Gastroesophageal sphincter (tissue), 4 donors: Measurements from ENCODE around the gene AXIN2. TPM values are rescaled to one million over a fixed set of nuclear protein-coding genes. Genes with fewer than 3 reads are reported as not detected.

ENCODE experiments used
- ATAC-seq: fragments of 150-250 bp; one replicate; pipeline ENCODE4 v1.9.1; 2016; ENCODE audit warnings: mild to moderate bottlenecking, moderate library complexity
- H3K27ac ChIP-seq, 4 donors: fragments of 200-600 bp; sonication (generic) in 3 of 4; 1 replicate in 3 of 4; 2 replicates in 1 of 4; pipeline ENCODE4 v1.5.1; 2016 to 2019
- H3K27me3 ChIP-seq: fragments of 200-600 bp; sonication (generic); one replicate; pipeline ENCODE4 v1.5.1; 2019
- H3K36me3 ChIP-seq, 2 donors: fragments of 200-600 bp; sonication (generic); one replicate each; pipeline ENCODE4 v1.5.1; 2019; ENCODE audit warnings: control low read depth in 1 of 2
- H3K4me1 ChIP-seq, 3 donors: fragments of 200-600 bp; sonication (generic); 1 replicate in 2 of 3; 2 replicates in 1 of 3; pipeline ENCODE4 v1.5.1; 2016 to 2019; ENCODE audit warnings: control low read depth in 2 of 3
- H3K4me3 ChIP-seq, 2 donors: fragments of 200-600 bp; sonication (generic); one replicate each; pipeline ENCODE4 v1.5.1; 2019; ENCODE audit warnings: mild to moderate bottlenecking in 1 of 2, moderate library complexity in 1 of 2
- H3K9me3 ChIP-seq, 3 donors: fragments of 200-600 bp; sonication (generic); one replicate each; pipeline ENCODE4 v1.5.1; 2017 to 2019; ENCODE audit warnings: control low read depth in 2 of 3
- EP300 ChIP-seq: sonication (generic); formaldehyde crosslinking; IDR thresholded peaks from one replicate; pipeline ENCODE4 v1.6.1; 2017; ENCODE audit warnings: antibody characterized with exemption, mild to moderate bottlenecking
- POLR2A ChIP-seq, 2 donors: fragments of 450-650 bp; IDR thresholded peaks; one replicate each; pipeline ENCODE4 v1.6.1; 2017; ENCODE audit warnings: antibody characterized with exemption in 2 of 2, mild to moderate bottlenecking in 2 of 2, moderate library complexity in 1 of 2
- POLR2AphosphoS5 ChIP-seq: sonication (generic); formaldehyde crosslinking; IDR thresholded peaks from one replicate; pipeline ENCODE4 v1.6.1; 2017; ENCODE audit warnings: antibody characterized with exemption
- WGBS, 2 donors: methylation state at CpG; one replicate each; pipeline ENCODE4 v1.1.5; 2018; ENCODE audit warnings: low coverage in 1 of 2; 5-methylcytosine and 5-hydroxymethylcytosine counted together
- total RNA-seq, 4 donors: library from RNA; depleted of rRNA; stranded (reverse); fragments of >200 nt; gene quantifications; one replicate each; pipeline ENCODE4 v1.1.0, GENCODE V29; 2016
- TF ChIP-seq, protein P1 (sequence below), 4 experiments: fragments of 200-600 bp in 2 of 4; fragments of 450-650 bp in 2 of 4; sonication (generic) in 1 of 4; IDR thresholded peaks; one replicate each; pipeline ENCODE4 v1.5.1; 2017 to 2019; ENCODE audit warnings: antibody characterized with exemption in 4 of 4, mild to moderate bottlenecking in 2 of 4, moderate library complexity in 2 of 4

AXIN2 gene
- total RNA-seq, 4 donors from 2014 or later: 17.2 to 49.6 (median 40.5) TPM

DNA sequence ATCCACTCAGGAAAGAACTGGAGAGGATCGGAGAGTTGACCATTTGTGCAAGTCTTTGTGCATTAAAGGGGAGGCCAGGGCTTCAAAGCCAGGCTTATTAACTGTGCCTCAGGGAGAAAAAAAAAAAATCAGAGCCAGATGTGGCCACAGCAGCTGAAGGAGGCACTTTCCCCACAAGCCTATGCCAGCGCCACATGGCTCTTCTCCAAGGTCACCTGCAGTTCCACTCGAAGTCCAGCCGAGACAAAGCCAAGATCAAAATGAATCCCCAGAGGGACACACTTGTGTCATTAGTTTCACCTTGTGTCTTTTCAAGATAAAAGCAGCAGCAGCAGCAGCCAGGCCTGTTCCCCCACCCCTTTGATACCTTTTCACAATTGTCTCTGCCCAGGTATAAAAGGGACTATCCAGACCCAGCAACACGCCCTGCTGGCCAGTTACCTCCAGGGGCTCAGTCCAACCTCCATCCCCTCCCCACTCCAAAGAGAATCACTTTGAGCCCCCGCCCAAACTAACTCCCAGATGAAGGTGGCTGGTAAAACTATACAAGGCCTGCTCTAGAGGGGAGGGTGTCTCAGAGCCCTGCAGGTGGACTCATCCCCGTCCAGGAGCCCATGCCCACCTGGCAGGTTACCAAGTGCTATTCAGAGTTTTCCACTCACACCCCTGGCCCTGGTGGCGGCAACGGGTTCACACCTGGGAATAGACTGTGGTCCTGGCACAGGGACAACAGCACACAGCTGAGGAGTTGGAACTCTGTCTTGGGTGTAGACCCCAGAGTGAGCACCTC, 29.2 kb downstream of the AXIN2 start:
- 29 to 39% methylated on average over 4 to 7 of the region's 9 CpGs for WGBS, 2 donors
- no peak for ATAC-seq

DNA sequence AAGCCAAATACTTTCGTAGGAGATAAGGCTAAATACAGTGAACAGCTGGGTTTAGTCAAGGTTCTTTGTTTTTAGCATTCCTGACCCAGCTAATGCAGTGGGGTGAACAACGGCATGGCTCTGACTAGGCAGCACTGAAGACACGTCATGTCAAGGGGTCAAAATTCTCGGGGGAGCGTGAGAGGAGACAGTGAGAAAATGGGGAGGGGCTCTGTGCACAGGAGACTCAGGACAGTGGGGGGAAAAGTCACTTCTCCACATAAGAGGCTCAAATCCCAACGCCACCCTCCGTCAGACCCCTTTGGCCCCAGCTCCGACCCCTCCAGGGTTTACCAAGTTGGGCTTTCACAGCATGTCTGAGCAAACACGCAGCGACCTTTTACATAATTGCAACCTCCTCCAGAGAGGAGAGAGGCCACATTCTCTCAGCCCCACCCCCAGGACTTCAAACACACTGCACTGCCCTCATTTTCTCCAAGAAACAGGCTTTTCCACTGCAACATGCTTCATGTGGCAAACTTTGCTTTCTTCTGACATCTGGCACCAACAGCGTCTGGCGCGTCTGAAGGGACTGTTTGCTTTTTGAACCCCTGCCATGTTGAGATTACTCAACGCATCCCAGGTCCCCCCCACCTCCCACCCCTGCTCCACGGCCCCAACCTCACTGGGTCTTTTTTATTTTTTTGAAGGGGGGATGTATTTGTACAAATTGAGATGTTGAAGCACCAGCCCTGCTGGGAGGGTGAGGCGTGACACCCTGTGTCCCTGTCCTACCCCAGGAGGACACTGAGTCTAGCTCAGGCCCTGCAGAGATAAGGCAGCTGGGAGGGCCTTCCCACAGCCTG, 30.0 kb downstream of the AXIN2 start:
- H3K4me1 ChIP-seq: peaks cover 8 to 46% (median 23%) of the 10 kb centered on the region in 3 donors
- 10 to 13% methylated on average over 10 to 11 of the region's 16 CpGs for WGBS, 2 donors
- peaks cover 0 to 76% of the 10 kb centered on the region in 2 donors for H3K36me3 ChIP-seq
- H3K27ac ChIP-seq: peak overlapping the region; percentile 65 to 78 (median 76)
- ATAC-seq: peak; percentile 77
- TF ChIP-seq POLR2AphosphoS5 (peak; percentile 43), EP300 (no peak)
- TF ChIP-seq, protein P1, sequence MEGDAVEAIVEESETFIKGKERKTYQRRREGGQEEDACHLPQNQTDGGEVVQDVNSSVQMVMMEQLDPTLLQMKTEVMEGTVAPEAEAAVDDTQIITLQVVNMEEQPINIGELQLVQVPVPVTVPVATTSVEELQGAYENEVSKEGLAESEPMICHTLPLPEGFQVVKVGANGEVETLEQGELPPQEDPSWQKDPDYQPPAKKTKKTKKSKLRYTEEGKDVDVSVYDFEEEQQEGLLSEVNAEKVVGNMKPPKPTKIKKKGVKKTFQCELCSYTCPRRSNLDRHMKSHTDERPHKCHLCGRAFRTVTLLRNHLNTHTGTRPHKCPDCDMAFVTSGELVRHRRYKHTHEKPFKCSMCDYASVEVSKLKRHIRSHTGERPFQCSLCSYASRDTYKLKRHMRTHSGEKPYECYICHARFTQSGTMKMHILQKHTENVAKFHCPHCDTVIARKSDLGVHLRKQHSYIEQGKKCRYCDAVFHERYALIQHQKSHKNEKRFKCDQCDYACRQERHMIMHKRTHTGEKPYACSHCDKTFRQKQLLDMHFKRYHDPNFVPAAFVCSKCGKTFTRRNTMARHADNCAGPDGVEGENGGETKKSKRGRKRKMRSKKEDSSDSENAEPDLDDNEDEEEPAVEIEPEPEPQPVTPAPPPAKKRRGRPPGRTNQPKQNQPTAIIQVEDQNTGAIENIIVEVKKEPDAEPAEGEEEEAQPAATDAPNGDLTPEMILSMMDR (IDR thresholded peaks at IDR 0.05): peak in 3 of 4 experiments; percentile 20 to 44 (median 24)
- H3K27me3 ChIP-seq: no peaks in the 10 kb centered on the region
- H3K9me3 ChIP-seq: no peaks in the 10 kb centered on the region
- no peak overlapping the region for H3K4me3 ChIP-seq

More for the DNA sequence above, 29.2 kb downstream of the AXIN2 start:
- Histone ChIP-seq H3K36me3 (peaks cover 0 to 84% of the 10 kb centered on the region in 2 donors), H3K27ac (peak overlapping the region; percentile 65 to 78 (median 76)), H3K4me1 (peaks cover 8 to 49% (median 23%) of the 10 kb centered on the region in 3 donors), H3K9me3 (no peaks in the 10 kb centered on the region), H3K27me3 (no peaks in the 10 kb centered on the region), H3K4me3 (no peak overlapping the region)
- no peak for TF ChIP-seq POLR2A (IDR thresholded peaks at IDR 0.05)
- TF ChIP-seq, protein P1 (IDR thresholded peaks at IDR 0.05): no peak
- no peak for TF ChIP-seq EP300
- no peak for TF ChIP-seq POLR2AphosphoS5

DNA sequence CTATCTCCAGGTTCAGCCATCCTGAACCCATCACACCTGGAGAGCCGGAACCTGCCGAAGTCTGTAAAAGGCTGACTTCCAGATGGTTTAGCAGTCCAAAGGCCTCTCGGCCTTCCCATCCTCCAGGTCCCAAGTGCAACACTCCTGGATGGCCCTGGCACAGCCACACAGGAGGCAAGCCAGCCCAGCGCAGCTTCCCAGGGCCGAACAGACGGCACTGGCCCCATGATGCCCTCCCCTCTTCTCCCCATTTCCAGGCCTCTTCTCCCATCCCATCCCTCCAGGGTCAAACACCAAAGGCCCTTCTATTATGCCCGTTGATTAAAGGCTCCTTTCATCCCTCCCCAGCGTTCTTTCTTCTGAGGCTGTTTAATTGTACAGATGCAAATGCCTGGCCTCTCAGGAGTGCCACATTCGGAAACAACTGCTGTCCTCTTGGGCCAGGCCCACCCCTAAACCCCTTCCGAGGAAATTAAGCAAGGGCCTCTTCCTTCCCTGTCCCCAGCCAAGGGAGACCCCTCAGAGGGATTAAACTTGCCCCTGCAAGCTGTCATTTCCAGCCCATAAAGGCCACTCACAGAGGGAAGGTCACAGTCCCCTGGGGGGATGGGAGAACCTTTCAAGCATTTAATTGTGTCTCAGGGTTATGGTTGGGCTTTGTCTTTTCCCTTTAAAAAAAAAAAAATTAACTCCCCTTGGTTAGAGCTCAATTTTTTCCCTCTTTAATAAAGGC, 30.8 kb downstream of the AXIN2 start:
- Histone ChIP-seq H3K27ac (peak overlapping the region; percentile 65 to 78 (median 76)), H3K9me3 (no peaks in the 10 kb centered on the region), H3K4me3 (no peak overlapping the region), H3K36me3 (peaks cover 0 to 68% of the 10 kb centered on the region in 2 donors), H3K27me3 (no peaks in the 10 kb centered on the region), H3K4me1 (peaks cover 8 to 46% (median 23%) of the 10 kb centered on the region in 3 donors)
- WGBS, 2 donors: 23% methylated on average over 4 of the region's 10 CpGs; no CpG with 5 or more reads in 1 of the 2 donors
- ATAC-seq: no peak
- TF ChIP-seq, protein P1 (IDR thresholded peaks at IDR 0.05): no peak

DNA sequence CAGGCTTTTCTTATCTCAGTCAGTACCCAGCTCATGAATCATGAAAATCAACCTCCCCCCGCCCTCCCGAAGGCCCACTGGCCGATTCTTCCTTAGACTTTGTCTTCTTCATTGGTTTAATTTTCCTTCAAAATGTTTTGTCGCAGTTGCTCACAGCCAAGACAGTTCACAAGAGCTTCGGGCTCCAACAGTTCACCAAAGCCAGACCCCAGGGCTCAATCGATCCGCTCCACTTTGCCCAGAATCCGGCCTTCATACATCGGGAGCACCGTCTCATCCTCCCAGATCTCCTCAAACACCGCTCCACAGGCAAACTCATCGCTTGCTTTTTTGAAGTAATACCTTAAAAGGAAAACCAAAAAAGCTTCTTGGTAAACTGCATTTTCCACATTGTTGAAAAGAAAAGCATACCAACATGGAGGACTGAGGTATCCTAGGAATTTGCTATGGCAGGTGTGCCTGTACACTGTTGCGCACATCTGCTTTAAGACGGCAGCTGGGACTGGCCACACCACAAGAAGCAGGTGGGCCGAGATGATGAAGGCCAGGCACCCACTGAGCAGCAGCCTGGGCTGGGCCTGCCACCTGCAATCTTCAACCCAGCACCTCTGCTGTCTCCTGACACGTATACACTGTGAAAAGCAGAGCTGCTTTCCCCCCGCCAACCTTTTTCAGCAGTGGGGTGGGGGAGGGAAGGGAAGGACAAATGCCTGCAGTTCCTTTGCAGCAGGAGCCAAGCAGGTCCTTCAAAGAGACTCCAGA, 31.5 kb downstream of the AXIN2 start:
- peaks cover 8 to 46% (median 23%) of the 10 kb centered on the region in 3 donors for H3K4me1 ChIP-seq
- WGBS, 2 donors: 76 to 91% methylated on average over 5 to 15 of the region's 17 CpGs
- H3K27me3 ChIP-seq: no peaks in the 10 kb centered on the region
- ATAC-seq: no peak
- TF ChIP-seq POLR2AphosphoS5 (no peak), EP300 (no peak), POLR2A (IDR thresholded peaks at IDR 0.05) (no peak)
- TF ChIP-seq, protein P1 (IDR thresholded peaks at IDR 0.05): no peak
- peaks cover 0 to 60% of the 10 kb centered on the region in 2 donors for H3K36me3 ChIP-seq
- H3K4me3 ChIP-seq: no peak overlapping the region
- no peaks in the 10 kb centered on the region for H3K9me3 ChIP-seq
- H3K27ac ChIP-seq: peak overlapping the region in 3 of 4 donors; percentile 76 to 78 (median 76)
